OCI-LY1 (cell line): ENCODE data around the gene TARS2.

Source experiments
- CTCF ChIP-seq: fragments of 200-600 bp; sonication (generic), shearing (Covaris generic); IDR thresholded peaks from 2 replicates; pipeline ENCODE4 v1.5.1; 2017; ENCODE audit warnings: mild to moderate bottlenecking, antibody characterized with exemption, low read length, moderate library complexity, mixed read lengths
- EZH2 ChIP-seq: fragments of 200-600 bp; sonication (generic), shearing (Covaris generic); IDR thresholded peaks from 2 replicates; pipeline ENCODE4 v1.8.0; 2017; ENCODE audit warnings: borderline replicate concordance, mixed run types, mild to moderate bottlenecking, antibody characterized with exemption, low read length, moderate library complexity, mixed read lengths

GRCh38 chr1:150521196-150521968, 34.2 kb downstream of the TARS2 start:
- no peak for TF ChIP-seq CTCF
- no peak for TF ChIP-seq EZH2
